ENCODE results near the gene RTL3. TPM values are rescaled to one million over a fixed set of nuclear protein-coding genes. Genes with fewer than 3 reads are reported as not detected.

RTL3 gene
- total RNA-seq, 4 donors from 2014 or later, result 0.54 TPM; not detected in 3

DNA sequence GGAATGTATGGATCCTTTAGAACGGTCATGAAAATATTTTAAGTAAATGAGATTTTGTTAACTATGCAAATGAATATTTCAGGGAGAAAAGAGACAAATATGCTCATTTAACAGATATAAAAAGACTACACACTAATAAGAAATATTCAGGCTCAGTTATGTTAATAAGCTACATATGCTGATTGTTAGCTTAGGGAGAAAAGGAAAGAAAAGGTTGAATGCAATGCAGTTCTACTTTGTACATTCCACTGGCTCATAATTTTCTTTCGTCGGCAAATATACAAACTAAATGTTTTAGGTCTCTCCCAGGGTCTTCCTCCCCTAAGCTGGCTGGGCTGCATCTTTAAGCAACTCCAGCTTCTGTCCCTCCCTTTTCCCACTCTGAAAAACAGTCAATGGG, 2.7 kb upstream of the RTL3 start:
- Histone ChIP-seq H3K36me3 (no peaks in the 10 kb centered on the region), H3K9me3 (no peaks in the 10 kb centered on the region), H3K27me3 (no peaks in the 10 kb centered on the region), H3K4me1 (no peaks in the 10 kb centered on the region), H3K27ac (no peak overlapping the region), H3K4me3 (replicated peaks in 1 of 3) (no peak overlapping the region)
- intact Hi-C loops (cut with DNase I), result no loop called here
- no peak for TF ChIP-seq CTCF (IDR thresholded peaks at IDR 0.05)
- TF ChIP-seq POLR2A (IDR thresholded peaks at IDR 0.05), result no peak
- WGBS, 2 donors, result 78 to 86% methylated on average over 3 of the region's 3 CpGs
- DNase-seq, result no peak

DNA sequence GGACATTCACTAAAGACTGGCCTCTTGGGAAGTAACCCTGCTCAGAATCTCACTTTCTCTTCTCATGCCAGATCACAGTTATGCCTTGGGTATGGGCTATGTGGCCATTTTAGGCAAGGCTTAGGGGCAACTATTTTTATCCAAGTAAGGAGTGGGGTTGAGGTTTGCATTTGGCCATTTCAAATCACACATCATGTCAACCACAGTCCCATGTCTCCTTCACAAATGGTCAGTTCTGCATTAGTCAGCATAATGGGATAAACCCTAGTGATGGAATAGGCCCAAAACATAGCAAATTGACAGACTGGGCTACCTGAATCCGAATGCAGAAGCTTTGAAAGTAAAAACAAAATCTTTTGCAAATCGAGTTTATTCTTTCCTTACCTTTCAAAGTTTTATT, 827 bp upstream of the RTL3 start:
- TF ChIP-seq POLR2A (IDR thresholded peaks at IDR 0.05), result no peak
- no peak for TF ChIP-seq CTCF (IDR thresholded peaks at IDR 0.05)
- Histone ChIP-seq H3K4me3 (replicated peaks in 1 of 3) (no peak overlapping the region), H3K4me1 (no peaks in the 10 kb centered on the region), H3K27ac (no peak overlapping the region), H3K9me3 (no peaks in the 10 kb centered on the region), H3K36me3 (no peaks in the 10 kb centered on the region), H3K27me3 (no peaks in the 10 kb centered on the region)
- DNase-seq, result no peak
- intact Hi-C loops (cut with DNase I), result no loop called here
- 69 to 70% methylated on average over 2 of the region's 2 CpGs for WGBS, 2 donors

DNA sequence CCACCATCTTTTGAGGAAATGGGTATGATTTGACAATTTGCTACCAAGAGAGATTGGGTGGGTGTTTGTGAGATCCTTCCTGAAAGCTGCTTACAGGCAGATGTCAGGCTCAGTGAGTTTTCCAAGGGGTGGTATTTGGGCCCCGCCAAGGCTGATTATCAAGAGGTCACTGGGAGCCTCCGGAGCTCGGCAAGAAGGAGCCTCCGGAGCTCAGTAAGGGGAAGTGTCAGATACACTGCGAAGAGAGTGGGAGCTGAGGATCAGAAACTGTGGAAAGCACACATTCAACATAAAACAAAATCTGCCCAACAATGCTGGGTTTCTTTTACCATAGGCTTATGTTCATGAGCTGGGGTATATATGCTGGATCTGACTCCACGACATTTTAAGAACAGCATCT, 714 bp downstream of the RTL3 start:
- intact Hi-C loops (cut with DNase I), result no loop called here
- no peaks in the 10 kb centered on the region for H3K27me3 ChIP-seq
- H3K27ac ChIP-seq, result no peak overlapping the region

DNA sequence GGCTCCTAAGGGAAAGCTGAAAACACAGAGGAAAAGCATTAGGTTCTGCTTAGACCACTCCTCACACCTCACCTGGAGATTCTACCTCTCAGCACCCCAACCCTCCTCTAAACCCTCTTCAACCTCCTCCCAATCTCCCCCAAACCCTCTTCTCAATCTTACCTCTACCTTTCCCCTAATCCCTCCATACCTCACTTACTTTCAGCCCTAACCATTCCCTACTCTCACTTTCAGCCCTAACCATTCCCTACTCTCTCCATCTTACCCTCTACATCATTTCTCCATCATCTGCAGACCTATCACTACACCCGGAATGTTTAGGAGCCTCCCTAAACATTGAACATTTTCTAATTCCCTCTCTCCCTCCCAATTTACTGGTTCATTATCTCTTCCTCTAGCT, 3.5 kb downstream of the RTL3 start:
- Histone ChIP-seq H3K27me3 (no peaks in the 10 kb centered on the region), H3K9me3 (no peaks in the 10 kb centered on the region), H3K4me1 (no peaks in the 10 kb centered on the region), H3K27ac (no peak overlapping the region), H3K36me3 (no peaks in the 10 kb centered on the region), H3K4me3 (replicated peaks in 1 of 3) (no peak overlapping the region)
- no peak for DNase-seq
- intact Hi-C loops (cut with DNase I), result no loop called here
- WGBS, 2 donors, result 84 to 92% methylated on average over 1 of the region's 1 CpG
- TF ChIP-seq CTCF (IDR thresholded peaks at IDR 0.05), result no peak
- TF ChIP-seq POLR2A (IDR thresholded peaks at IDR 0.05), result no peak

More for the DNA sequence above, 714 bp downstream of the RTL3 start:
- H3K9me3 ChIP-seq, result no peaks in the 10 kb centered on the region
- 77 to 91% methylated on average over 6 of the region's 6 CpGs for WGBS, 2 donors
- no peaks in the 10 kb centered on the region for H3K36me3 ChIP-seq
- H3K4me3 ChIP-seq (replicated peaks in 1 of 3), result no peak overlapping the region
- DNase-seq, result no peak
- TF ChIP-seq CTCF (IDR thresholded peaks at IDR 0.05) (no peak), POLR2A (IDR thresholded peaks at IDR 0.05) (no peak)
- H3K4me1 ChIP-seq, result no peaks in the 10 kb centered on the region

GRCh38 chrX:78653118-78653822, 5.9 kb downstream of the RTL3 start:
- intact Hi-C loops (cut with DNase I), result no loop called here
- no peak overlapping the region for H3K4me3 ChIP-seq (replicated peaks in 1 of 3)
- no peaks in the 10 kb centered on the region for H3K27me3 ChIP-seq
- WGBS, 2 donors, result 11 to 17% methylated on average over 3 of the region's 3 CpGs
- no peaks in the 10 kb centered on the region for H3K4me1 ChIP-seq
- no peaks in the 10 kb centered on the region for H3K9me3 ChIP-seq
- TF ChIP-seq POLR2A (IDR thresholded peaks at IDR 0.05), result no peak
- no peak for TF ChIP-seq CTCF (IDR thresholded peaks at IDR 0.05)
- no peaks in the 10 kb centered on the region for H3K36me3 ChIP-seq
- no peak overlapping the region for H3K27ac ChIP-seq
- DNase-seq, result no peak

All from thyroid gland (tissue), 4 donors.